CD4-positive, alpha-beta T cell treated with Interleukin-15 for 1 hour (primary cell): ENCODE results near the gene LRRC17.

Source experiments
- DNase-seq: peaks from one replicate; pipeline ENCODE4 v3.0.0-alpha.2; 2020

LRRC17 gene

GRCh38 chr7:102912742-102913141 lies at the start of gene LRRC17:
Gene LRRC17 (plus strand): TSS chr7:102913000. CDS start chr7:102933914, 20,914 bp downstream.
- no peak for DNase-seq

- DNase-seq = no peak
These were observed 47.8 kb upstream of the LRRC17 start for GRCh38 chr7:102864958-102865357.

GRCh38 chr7:102866535-102867215 lies 46.1 kb upstream of the LRRC17 start:
- no peak for DNase-seq

GRCh38 chr7:102869195-102869594 lies 43.6 kb upstream of the LRRC17 start:
- DNase-seq = no peak

- no peak for DNase-seq
These were observed 40.3 kb upstream of the LRRC17 start for GRCh38 chr7:102872460-102872859.

GRCh38 chr7:102873470-102874165 lies 39.2 kb upstream of the LRRC17 start:
- DNase-seq = no peak

GRCh38 chr7:102874166-102874829 lies 38.5 kb upstream of the LRRC17 start:
- no peak for DNase-seq

- no peak for DNase-seq
These were observed 37.8 kb upstream of the LRRC17 start for GRCh38 chr7:102874966-102875365.

- DNase-seq = no peak
These were observed 37.0 kb upstream of the LRRC17 start for GRCh38 chr7:102875700-102876295.

GRCh38 chr7:102883098-102883860 lies 29.5 kb upstream of the LRRC17 start:
- DNase-seq = no peak

GRCh38 chr7:102888561-102889233 lies 24.1 kb upstream of the LRRC17 start:
- no peak for DNase-seq

GRCh38 chr7:102889851-102890250 lies 22.9 kb upstream of the LRRC17 start:
- no peak for DNase-seq

GRCh38 chr7:102890292-102890970 lies 22.4 kb upstream of the LRRC17 start:
- DNase-seq = no peak

GRCh38 chr7:102890971-102891692 lies 21.7 kb upstream of the LRRC17 start:
- no peak for DNase-seq

- DNase-seq = no peak
These were observed 21.0 kb upstream of the LRRC17 start for GRCh38 chr7:102891693-102892261.

GRCh38 chr7:102892631-102893278 lies 20.0 kb upstream of the LRRC17 start:
- DNase-seq = no peak

- DNase-seq = no peak
These were observed 17.2 kb upstream of the LRRC17 start for GRCh38 chr7:102895602-102896001.

- no peak for DNase-seq
These were observed 16.2 kb upstream of the LRRC17 start for GRCh38 chr7:102896585-102896984.

GRCh38 chr7:102897211-102897631 lies 15.6 kb upstream of the LRRC17 start:
- DNase-seq = no peak
